HL-60 (cell line): Measurements from ENCODE around the gene FAM204A.
A peak's percentile ranks its signal among the peaks of the same experiment; 100 is the strongest.

Source experiments
- CTCF ChIP-seq: IDR thresholded peaks from one replicate; pipeline ENCODE4 v1.5.1; 2011; ENCODE audit warnings: low read length, control low read depth, inconsistent platforms; ENCODE audit not compliant: insufficient read depth
- GABPA ChIP-seq: IDR thresholded peaks from 2 replicates; pipeline ENCODE4 v1.6.1; 2012; ENCODE audit warnings: low read depth
- POLR2AphosphoS5 ChIP-seq: IDR thresholded peaks from 2 replicates; pipeline ENCODE4 v1.6.1; 2012; ENCODE audit warnings: low read depth
- REST ChIP-seq: IDR thresholded peaks from 2 replicates; pipeline ENCODE4 v1.6.1; 2012; ENCODE audit warnings: low read depth; ENCODE audit not compliant: insufficient replicate concordance
- SPI1 ChIP-seq: IDR thresholded peaks from 2 replicates; pipeline ENCODE4 v1.6.1; 2012; ENCODE audit warnings: low read depth, mild to moderate bottlenecking, borderline replicate concordance

- TF ChIP-seq CTCF (no peak), POLR2AphosphoS5 (peak; percentile 29; the same call in 1 of the 2 replicates), REST (no peak), SPI1 (no peak), GABPA (peak; percentile 84)
Measured at GRCh38 chr10:118340486-118340885, 1.6 kb downstream of the FAM204A start.
